Measurements from ENCODE around the gene ATP10A. TPM values are rescaled to one million over a fixed set of nuclear protein-coding genes. Genes with fewer than 3 reads are reported as not detected.

Gene ATP10A
- total RNA-seq, 1 experiment from 2014 or later, result 3.9 TPM

- no peak overlapping the region for H2BK120ac ChIP-seq (ENCODE audit: low read depth, low read length, poor library complexity, severe bottlenecking)
- H2AFZ ChIP-seq (ENCODE audit: low read length), result no peak overlapping the region
- no peak for DNase-seq
- H4K5ac ChIP-seq (ENCODE audit: insufficient read length, low read depth, low read length), result no peak overlapping the region
- H3K23ac ChIP-seq (ENCODE audit: insufficient read length, low read depth, low read length), result no peak overlapping the region
- no peak overlapping the region for H3K9ac ChIP-seq (ENCODE audit: extremely low read depth, insufficient read length, low read length)
- H4K8ac ChIP-seq (replicated peaks; ENCODE audit: insufficient read length, low read depth, low read length), result no peak overlapping the region
- H3K27ac ChIP-seq (ENCODE audit: insufficient read length, low read depth, low read length), result no peak overlapping the region
- TF ChIP-seq CTCF (conservative IDR thresholded peaks at IDR 0.05), result no peak
- no peaks in the 10 kb centered on the region for H3K79me1 ChIP-seq (ENCODE audit: insufficient read depth, low read depth, low read length, poor library complexity, severe bottlenecking)
- H3T11ph ChIP-seq (ENCODE audit: low read length), result no peak overlapping the region
- H3K36me3 Mint-ChIP-seq (ENCODE audit: insufficient read depth in 1 of 3, low read depth in 3 of 3), result peaks cover 0 to 1% (median 0%) of the 10 kb centered on the region in 3 experiments; a peak in 1 of 7 replicates
- H2BK15ac ChIP-seq (ENCODE audit: low read depth, low read length), result no peak overlapping the region
- no peak overlapping the region for H3K4ac ChIP-seq (ENCODE audit: low read depth, low read length)
- H3K79me2 ChIP-seq (ENCODE audit: insufficient read depth, low read length), result no peaks in the 10 kb centered on the region
- no peaks in the 10 kb centered on the region for H3K23me2 ChIP-seq (ENCODE audit: insufficient read length, low read depth, low read length, poor library complexity, severe bottlenecking)
- H3K9me3 ChIP-seq (ENCODE audit: control insufficient read depth, low read depth, low read length), result no peaks in the 10 kb centered on the region
- H3K18ac ChIP-seq (ENCODE audit: insufficient read length, low read depth, low read length), result no peak overlapping the region
- no CpG with 5 or more reads among the region's 5 CpGs for WGBS (ENCODE audit: extremely low coverage, insufficient read length, low lambda C conversion rate)
- H3K9me3 Mint-ChIP-seq, result no peaks in the 10 kb centered on the region
- no peak overlapping the region for H3K56ac ChIP-seq (ENCODE audit: insufficient read length, low read depth, low read length)
- H3K4me2 ChIP-seq (ENCODE audit: insufficient read depth, insufficient read length, low read length), result no peak overlapping the region
- H3K4me1 ChIP-seq (ENCODE audit: insufficient read depth, low read length), result no peaks in the 10 kb centered on the region
- H2BK20ac ChIP-seq (ENCODE audit: low read depth, low read length, poor library complexity, severe bottlenecking), result no peak overlapping the region
- peaks cover 0 to 4% of the 10 kb centered on the region in 2 experiments; a peak in 1 of 4 replicates for H3K4me1 Mint-ChIP-seq
- no peak overlapping the region for H3K14ac ChIP-seq (ENCODE audit: insufficient read depth, low read length)
- no peak overlapping the region for H3K4me3 Mint-ChIP-seq
- no peak overlapping the region for H4K91ac ChIP-seq (ENCODE audit: insufficient read length, low read depth, low read length)
- no peaks in the 10 kb centered on the region for H3K27me3 Mint-ChIP-seq (ENCODE audit: low read depth)
- H4K20me1 ChIP-seq (ENCODE audit: control insufficient read depth, insufficient read depth, insufficient read length), result no peaks in the 10 kb centered on the region
- no peak overlapping the region for H2BK12ac ChIP-seq (ENCODE audit: insufficient read length, low read depth, low read length)
- no peak overlapping the region for H3K27ac Mint-ChIP-seq
- H3K27me3 ChIP-seq (ENCODE audit: insufficient read depth, low read length), result no peaks in the 10 kb centered on the region
- no peak overlapping the region for H2AK5ac ChIP-seq (ENCODE audit: insufficient read length, low read length)
- no peak overlapping the region for H2BK5ac ChIP-seq (ENCODE audit: insufficient read length, low read length)
These were observed 150.2 kb downstream of the ATP10A start for GRCh38 chr15:25712961-25713355.
